SK-N-SH (cell line): ENCODE measurements around the gene HTR1B.

ENCODE experiments used
- CHD2 ChIP-seq: fragments of 150-350 bp; IDR thresholded peaks from 2 replicates; pipeline ENCODE4 v1.6.1; 2018; ENCODE audit warnings: low read length; ENCODE audit not compliant: partially characterized antibody
- CTCF ChIP-seq: fragments of 200-600 bp; sonication (generic); IDR thresholded peaks from 2 replicates; pipeline ENCODE4 v1.6.1; 2017; ENCODE audit warnings: antibody characterized with exemption, mild to moderate bottlenecking, moderate library complexity
- EP300 ChIP-seq, 2 experiments: IDR thresholded peaks; 2 replicates each; pipeline versions ENCODE4 v1.4.0 to v1.6.1; 2012; ENCODE audit warnings: borderline replicate concordance in 1 of 2, low read depth in 1 of 2, low read length in 1 of 2
- EZH2phosphoT487 ChIP-seq: fragments of 200-600 bp; sonication (generic); IDR thresholded peaks from 2 replicates; pipeline ENCODE4 v1.6.1; 2017; ENCODE audit warnings: low read depth, mixed run types, mild to moderate bottlenecking, antibody characterized with exemption, moderate library complexity, borderline replicate concordance
- GABPA ChIP-seq: IDR thresholded peaks from 2 replicates; pipeline ENCODE4 v1.4.0; 2012; ENCODE audit warnings: low read depth, mild to moderate bottlenecking
- MAX ChIP-seq: IDR thresholded peaks from 2 replicates; pipeline ENCODE4 v1.4.0; 2012; ENCODE audit warnings: low read depth
- POLR2AphosphoS5 ChIP-seq: IDR thresholded peaks from 2 replicates; pipeline ENCODE4 v1.6.1; 2012; ENCODE audit warnings: low read depth, low read length
- REST ChIP-seq: IDR thresholded peaks from 2 replicates; pipeline ENCODE4 v1.6.1; 2012; ENCODE audit warnings: mild to moderate bottlenecking, low read depth, low read length, moderate library complexity
- SIN3A ChIP-seq: IDR thresholded peaks from 2 replicates; pipeline ENCODE4 v1.6.1; 2012; ENCODE audit warnings: low read depth, mild to moderate bottlenecking, low read length, moderate library complexity, borderline replicate concordance
- SMC3 ChIP-seq: IDR thresholded peaks from 2 replicates; pipeline ENCODE4 v1.6.1; 2012; ENCODE audit warnings: low read depth, low read length, improper control_type of control experiment
- TAF1 ChIP-seq: IDR thresholded peaks from 2 replicates; pipeline ENCODE4 v1.6.1; 2012; ENCODE audit warnings: low read depth, mild to moderate bottlenecking, low read length, moderate library complexity, borderline replicate concordance
- USF2 ChIP-seq: fragments of 150-350 bp; IDR thresholded peaks from 2 replicates; pipeline ENCODE4 v1.6.1; 2017; ENCODE audit warnings: antibody characterized with exemption, low read length, low read depth, borderline replicate concordance

- TF ChIP-seq TAF1 (no peak), SIN3A (no peak), EP300 (IDR thresholded peaks at IDR 0.05; ENCODE audit: borderline replicate concordance in 1 of 2, low read depth in 1 of 2, low read length in 1 of 2) (no peak), SMC3 (no peak), MAX (no peak), CTCF (no peak), POLR2AphosphoS5 (no peak), CHD2 (no peak), EZH2phosphoT487 (no peak), USF2 (no peak), REST (no peak), GABPA (no peak)
Measured at GRCh38 chr6:77468939-77469338, 5.6 kb upstream of the HTR1B start.
